T-helper 2 cell (primary cell): ENCODE results near the gene TIMP2.
"Not testable (repeated sequence)": the region's sequence is repeated elsewhere in the genome, so short reads cannot be mapped to it uniquely, and the experiment has no call there.

ENCODE experiments used
- DNase-seq, 5 experiments: peaks; one replicate each; pipeline versions ENCODE4 v3.0.0 to v3.0.0-alpha.2; 2012 to 2022

The TIMP2 gene

GRCh38 chr17:78929908-78930775, 5.0 kb upstream of the TIMP2 start:
- no peak for DNase-seq

GRCh38 chr17:78925662-78926555, 722 bp upstream of the TIMP2 start:
- no peak for DNase-seq

- peak in 1 of 5 experiments; percentile 20 for DNase-seq
Measured at GRCh38 chr17:78924481-78925151, 571 bp downstream of the TIMP2 start.

GRCh38 chr17:78923660-78924453, 1.3 kb downstream of the TIMP2 start:
- DNase-seq = peak in 4 of 5 experiments; percentile 7 to 45 (median 34)

- no peak for DNase-seq
Measured at GRCh38 chr17:78922816-78923498, 2.2 kb downstream of the TIMP2 start.

- DNase-seq = no peak
Measured at GRCh38 chr17:78921437-78921971, 3.7 kb downstream of the TIMP2 start.

GRCh38 chr17:78920528-78920927, 4.7 kb downstream of the TIMP2 start:
- no peak for DNase-seq

GRCh38 chr17:78919861-78920450, 5.2 kb downstream of the TIMP2 start:
- DNase-seq = no peak

- DNase-seq = no peak
Measured at GRCh38 chr17:78918979-78919378, 6.2 kb downstream of the TIMP2 start.

GRCh38 chr17:78917451-78918275, 7.5 kb downstream of the TIMP2 start:
- DNase-seq = no peak

- no peak for DNase-seq
Measured at GRCh38 chr17:78915872-78916632, 9.1 kb downstream of the TIMP2 start.

GRCh38 chr17:78913115-78913514, 12.1 kb downstream of the TIMP2 start:
- DNase-seq = no peak

- no peak for DNase-seq
Measured at GRCh38 chr17:78912082-78912481, 13.1 kb downstream of the TIMP2 start.

- not testable (repeated sequence) for DNase-seq
Measured at GRCh38 chr17:78911543-78911942, 13.6 kb downstream of the TIMP2 start.

- no peak for DNase-seq
Measured at GRCh38 chr17:78910497-78911284, 14.5 kb downstream of the TIMP2 start.

- no peak for DNase-seq
Measured at GRCh38 chr17:78908426-78908825, 16.8 kb downstream of the TIMP2 start.

GRCh38 chr17:78905541-78905940, 19.6 kb downstream of the TIMP2 start:
- no peak for DNase-seq

GRCh38 chr17:78905116-78905515, 20.1 kb downstream of the TIMP2 start:
- no peak for DNase-seq
